Activated T-cell treated with anti-CD3 and anti-CD28 coated beads for 48 hours (primary cell): ENCODE measurements around the gene BFSP2.

Experiments
- DNase-seq: peaks from one replicate; pipeline ENCODE4 v3.0.0-alpha.2; 2020; ENCODE audit warnings: low read depth

Gene BFSP2

DNA sequence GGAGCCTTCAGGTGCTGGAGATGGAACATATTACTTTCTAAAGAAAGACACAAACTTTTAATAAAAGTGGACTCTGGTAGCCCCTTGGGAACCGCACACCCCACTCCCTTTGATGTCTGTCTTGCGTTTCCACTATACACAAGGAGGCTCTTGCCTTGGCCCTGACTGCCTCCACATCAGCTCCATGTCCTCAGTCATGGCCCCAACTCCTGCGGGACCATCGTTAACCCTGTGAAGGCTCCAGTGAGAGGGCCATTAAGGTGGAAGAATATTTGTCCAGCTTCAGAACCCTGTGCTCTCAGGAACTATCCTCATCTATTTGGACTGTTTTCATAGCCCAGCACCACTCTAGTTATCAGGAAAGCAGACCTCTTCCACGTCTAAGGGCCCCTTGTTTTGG lies 16.1 kb upstream of the BFSP2 start:
- DNase-seq = no peak

GRCh38 chr3:133384331-133385027 lies 15.4 kb upstream of the BFSP2 start:
- peak; percentile 28 for DNase-seq

- no peak for DNase-seq
These were observed 13.0 kb upstream of the BFSP2 start for GRCh38 chr3:133386876-133387275.

- no peak for DNase-seq
These were observed 12.5 kb upstream of the BFSP2 start for GRCh38 chr3:133387341-133387740.

DNA sequence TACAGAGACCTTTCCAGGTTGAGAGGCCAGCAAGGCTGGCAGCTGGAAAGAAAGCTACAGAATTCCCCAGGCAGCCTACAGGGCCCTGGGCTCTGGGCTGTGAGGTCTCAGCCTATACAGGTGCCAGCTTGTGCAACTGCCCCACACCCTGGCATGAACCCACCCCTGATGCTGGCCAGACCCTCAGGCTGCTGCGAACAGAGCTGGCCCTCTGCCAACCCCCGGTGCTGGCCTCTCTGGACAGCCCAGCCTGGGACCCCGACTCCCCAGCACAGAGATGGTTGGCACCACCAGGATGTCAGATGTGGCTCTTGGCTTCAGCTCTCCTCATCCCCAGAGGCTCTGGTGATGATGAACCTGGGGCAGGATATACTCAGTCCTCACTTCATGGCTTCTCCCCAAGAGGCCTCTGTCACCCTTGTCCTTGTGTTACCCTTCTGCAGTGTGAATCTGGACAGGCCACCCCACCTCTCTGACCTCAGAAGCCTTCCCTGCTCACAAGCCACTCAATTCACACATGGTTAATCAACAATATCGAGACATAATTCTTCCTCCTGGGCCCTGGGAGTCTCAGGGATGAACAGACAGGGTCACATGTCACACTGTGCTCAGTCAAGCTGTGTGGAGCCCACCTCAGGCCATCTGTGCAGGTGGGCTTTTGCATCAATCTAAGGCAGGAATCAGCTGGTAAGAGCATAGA lies 11.0 kb upstream of the BFSP2 start:
- DNase-seq = no peak

DNA sequence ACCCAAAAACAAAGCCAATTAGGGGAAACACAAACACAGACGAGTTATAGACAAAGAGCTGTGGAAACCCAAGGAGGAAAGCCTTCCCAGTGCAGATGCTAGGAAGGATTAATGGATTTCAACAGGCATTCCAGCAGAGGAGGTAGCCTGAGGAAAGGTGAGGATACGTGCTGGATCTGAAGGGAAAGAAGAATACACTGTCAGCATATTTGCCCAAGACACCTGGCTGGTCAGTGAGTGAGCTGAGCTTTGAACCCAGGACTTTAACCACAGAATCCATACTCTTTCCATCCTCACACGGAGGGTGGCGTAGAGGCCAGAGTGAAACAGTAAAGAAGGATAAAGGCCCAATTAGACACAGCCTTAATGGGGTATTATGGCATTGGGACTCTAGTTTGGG lies 9.1 kb upstream of the BFSP2 start:
- DNase-seq = no peak

GRCh38 chr3:133393204-133393603 lies 6.7 kb upstream of the BFSP2 start:
- no peak for DNase-seq

DNA sequence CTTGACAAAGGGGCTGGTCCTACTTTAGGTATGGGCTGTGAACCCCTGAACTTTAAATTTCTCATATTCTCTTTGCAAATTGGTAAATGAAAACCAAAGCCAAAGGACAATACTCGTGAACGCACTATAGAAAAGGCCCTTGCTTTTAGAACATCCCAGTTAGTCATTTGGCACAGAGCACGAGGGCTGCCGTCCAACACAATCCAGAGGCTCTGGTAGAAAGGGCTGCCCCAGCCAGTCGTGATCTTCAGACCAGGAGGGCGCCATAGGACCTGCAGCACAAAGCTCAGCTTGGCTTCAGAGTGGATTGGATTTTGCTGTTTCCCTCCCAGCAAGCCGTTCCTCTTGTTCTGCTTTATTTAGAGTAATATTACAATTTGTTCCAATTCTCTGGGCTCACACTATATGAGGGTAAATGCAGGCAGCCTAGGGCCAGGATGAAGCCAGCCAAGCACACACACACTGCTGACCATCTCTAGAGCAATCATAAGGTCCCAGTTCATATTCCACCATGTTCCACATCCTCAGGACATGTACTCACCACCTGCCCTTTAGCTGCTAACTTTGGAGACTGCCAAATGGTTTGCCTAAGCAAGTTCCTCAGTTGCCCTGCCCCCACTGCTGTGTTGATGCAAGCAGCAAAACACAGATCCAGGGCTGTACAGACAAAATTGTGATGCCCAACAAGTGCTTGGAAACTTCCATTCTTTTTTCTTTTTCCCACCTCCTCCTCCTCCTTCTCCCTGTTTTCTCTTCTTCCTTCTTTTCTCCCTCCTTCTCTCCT lies 6.0 kb upstream of the BFSP2 start:
- DNase-seq = no peak

DNA sequence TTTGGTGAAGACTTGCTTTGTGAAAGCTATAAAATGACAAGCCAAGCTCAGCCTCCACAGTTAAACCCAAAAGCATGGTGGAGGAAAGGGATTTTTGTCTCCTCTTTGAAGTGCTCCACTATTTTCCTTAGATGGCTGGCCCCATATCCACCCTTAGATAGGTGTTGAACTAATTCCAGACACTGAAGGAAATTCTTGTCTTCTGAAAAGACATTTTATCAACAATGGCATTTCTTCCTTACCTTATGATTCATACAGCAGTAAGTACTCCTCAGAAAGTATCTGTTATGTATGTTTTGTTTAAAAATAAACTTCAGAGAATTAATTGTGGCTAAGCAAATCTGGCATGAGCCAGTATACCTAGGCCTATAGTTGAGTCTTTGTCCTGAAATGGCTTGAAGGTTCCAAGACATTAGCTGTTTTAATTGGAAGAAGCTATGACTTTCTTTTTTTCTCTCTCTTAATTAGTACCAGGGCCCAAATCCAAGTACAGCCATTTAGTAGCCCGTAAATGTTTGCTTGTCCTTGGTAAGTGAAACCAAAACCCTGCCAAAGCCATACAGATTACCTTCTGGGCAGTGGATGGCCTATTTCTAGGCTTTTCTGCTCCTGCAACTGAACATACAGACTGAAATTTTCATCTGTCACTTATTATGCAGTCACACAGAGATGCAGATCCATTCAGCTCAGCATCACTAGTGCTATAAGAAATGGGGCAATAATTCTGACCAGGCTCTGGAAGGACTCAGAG lies 5.1 kb upstream of the BFSP2 start:
- no peak for DNase-seq

DNA sequence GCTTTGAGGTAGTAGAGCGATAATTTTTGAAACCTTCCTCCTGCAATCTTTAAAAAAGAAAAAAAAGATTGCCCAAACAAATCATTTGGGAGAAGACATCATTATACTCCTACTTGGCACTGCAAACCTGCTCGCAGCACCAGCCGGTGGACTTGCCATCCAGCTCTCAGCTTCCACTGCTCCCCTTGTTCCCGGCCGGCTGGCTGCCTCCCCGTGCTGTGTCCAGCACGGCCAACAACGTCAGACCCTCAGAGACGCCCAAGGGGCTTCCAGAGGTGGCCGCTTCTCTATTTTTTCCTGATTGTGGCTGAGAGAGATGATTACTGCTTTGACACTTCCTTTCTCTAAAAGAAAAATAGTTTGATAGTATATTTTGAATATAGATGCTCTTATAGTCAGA lies 3.0 kb upstream of the BFSP2 start:
- DNase-seq = no peak

- no peak for DNase-seq
These were observed 1.7 kb downstream of the BFSP2 start for GRCh38 chr3:133401374-133402135.

DNA sequence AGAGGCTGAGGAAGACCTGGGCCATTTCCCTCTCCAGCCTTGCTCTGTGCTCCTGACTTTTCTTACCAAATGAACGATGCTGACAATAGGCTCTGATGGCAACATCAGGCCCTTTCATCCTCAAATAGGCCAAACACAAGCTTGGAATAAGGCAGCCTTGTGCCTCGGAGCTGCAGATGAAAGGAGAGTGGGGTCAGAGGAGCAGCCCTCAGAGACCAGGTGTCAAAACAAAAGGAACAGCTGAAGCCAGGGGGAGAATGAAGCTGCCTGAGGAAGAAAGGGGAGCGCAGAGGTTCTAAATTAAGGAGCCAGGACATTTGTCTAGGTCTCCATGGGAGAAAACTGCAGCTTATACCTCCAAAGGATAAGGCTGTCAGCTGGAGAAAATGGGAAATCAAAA lies 5.1 kb downstream of the BFSP2 start:
- no peak for DNase-seq

DNA sequence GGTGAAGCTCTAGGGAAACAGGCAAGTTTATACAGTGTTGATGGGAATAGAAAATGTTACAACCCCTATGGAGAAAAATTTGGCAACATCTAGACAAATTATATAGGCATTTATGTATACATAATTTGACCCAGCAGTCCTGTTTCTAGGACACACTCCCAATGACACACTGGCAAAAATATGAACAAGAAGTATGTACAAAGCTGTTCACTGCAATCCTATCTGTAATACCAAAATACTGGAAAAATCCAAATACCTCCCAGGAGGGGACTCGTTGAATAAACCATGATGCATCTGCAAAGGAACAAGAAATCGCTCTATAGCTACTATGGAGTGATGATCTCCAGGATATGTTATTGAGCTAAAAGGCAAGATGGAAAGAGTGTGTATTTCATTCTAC lies 8.5 kb downstream of the BFSP2 start:
- DNase-seq = no peak

DNA sequence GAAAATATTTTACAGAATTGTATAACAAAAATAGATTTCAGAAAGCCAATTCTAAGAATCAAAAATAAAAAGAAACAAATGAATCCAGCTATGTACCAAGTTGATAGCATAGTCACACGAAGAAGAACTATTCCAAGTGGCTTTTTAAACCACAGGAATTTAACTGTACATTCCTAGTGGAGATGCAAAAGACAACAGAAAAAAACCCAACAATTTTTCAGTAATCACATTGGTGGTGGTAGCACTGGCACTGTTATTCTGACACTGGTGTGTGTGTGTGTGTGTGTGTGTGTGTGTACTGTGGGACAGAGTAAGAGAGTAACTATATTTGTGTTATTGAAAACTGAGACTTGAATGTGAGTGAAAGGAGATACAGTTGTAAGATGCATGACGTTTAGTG lies 9.1 kb downstream of the BFSP2 start:
- no peak for DNase-seq

DNA sequence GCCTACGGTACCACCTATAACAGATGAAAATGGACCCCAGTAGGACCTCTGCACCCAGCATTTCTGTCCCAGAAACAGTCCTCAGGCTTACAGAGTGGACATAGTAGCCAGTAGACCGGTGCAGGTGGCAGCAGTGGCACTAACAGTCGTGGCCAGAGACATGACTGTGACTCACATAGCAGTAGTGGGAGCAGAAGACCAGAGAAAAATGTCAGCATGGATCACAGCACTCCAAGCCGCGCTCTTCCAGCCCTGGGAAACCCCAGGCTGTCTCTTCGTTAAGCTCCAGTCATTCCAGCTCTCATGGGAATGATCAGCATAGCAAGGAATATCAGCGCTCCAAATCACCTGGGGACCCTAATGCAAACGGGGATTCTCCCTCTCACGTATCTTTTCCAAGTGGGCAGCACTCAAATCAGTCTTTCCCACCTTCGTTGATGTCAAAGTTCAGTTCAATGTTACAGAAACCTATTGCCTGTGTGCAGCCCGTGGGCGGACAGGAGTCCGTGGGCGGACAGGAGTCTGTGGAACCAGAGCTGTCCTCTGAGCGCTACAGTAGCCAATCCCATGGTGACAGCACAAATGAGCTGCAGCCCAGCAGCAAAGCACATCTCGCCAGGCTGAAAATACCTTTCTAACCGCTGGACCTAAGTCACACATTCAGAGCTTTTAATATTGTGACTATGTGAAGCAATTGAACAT lies 10.5 kb downstream of the BFSP2 start:
- no peak for DNase-seq

GRCh38 chr3:133412183-133413132 lies 12.6 kb downstream of the BFSP2 start:
- DNase-seq = no peak

- no peak for DNase-seq
These were observed 13.5 kb downstream of the BFSP2 start for GRCh38 chr3:133413161-133414020.

DNA sequence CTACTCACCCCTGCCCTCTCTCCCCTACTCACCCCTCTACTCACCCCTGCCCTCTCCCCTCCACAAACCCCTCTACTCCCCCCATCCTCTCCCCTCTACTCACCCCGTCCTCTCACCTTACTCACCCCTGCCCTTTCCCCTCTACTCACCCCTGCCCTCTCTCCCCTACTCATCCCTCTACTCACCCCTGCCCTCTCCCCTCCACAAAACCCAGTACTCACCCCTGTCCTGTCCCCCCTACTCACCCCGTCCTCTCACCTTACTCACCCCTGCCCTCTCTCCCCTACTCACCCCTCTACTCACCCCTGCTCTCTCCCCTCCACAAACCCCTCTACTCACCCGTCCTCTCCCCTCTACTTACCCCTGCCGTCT lies 14.2 kb downstream of the BFSP2 start:
- DNase-seq = no peak

DNA sequence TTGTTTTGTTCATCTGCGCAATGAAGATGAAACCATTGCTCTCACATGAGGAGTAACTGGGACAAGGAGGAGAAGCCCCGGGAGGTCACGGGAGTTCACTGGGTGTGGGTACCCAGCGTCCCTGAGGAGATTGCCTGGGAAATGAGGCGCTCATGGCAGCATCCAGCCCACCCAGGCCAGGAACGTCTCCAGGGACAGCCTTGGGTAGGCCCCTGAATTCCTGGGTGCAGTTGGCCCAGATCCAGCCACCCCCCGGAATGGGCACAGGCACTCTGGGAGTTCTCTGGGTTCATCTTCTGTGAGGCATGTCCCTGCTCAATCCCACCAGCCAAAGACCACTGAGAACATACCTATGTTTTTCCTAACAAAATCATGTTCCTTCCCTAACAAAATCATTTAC lies 18.5 kb downstream of the BFSP2 start:
- DNase-seq = no peak
